NCI-H187 treated with DMSO at 0.1 percent for 48 hours (cell line): Measurements from ENCODE around the gene LOX.

ENCODE experiments used
- DNase-seq: peaks from one replicate; lab custom pipeline; 2025; lab: John Stamatoyannopoulos, UW

The LOX gene, protein sequence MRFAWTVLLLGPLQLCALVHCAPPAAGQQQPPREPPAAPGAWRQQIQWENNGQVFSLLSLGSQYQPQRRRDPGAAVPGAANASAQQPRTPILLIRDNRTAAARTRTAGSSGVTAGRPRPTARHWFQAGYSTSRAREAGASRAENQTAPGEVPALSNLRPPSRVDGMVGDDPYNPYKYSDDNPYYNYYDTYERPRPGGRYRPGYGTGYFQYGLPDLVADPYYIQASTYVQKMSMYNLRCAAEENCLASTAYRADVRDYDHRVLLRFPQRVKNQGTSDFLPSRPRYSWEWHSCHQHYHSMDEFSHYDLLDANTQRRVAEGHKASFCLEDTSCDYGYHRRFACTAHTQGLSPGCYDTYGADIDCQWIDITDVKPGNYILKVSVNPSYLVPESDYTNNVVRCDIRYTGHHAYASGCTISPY

DNA sequence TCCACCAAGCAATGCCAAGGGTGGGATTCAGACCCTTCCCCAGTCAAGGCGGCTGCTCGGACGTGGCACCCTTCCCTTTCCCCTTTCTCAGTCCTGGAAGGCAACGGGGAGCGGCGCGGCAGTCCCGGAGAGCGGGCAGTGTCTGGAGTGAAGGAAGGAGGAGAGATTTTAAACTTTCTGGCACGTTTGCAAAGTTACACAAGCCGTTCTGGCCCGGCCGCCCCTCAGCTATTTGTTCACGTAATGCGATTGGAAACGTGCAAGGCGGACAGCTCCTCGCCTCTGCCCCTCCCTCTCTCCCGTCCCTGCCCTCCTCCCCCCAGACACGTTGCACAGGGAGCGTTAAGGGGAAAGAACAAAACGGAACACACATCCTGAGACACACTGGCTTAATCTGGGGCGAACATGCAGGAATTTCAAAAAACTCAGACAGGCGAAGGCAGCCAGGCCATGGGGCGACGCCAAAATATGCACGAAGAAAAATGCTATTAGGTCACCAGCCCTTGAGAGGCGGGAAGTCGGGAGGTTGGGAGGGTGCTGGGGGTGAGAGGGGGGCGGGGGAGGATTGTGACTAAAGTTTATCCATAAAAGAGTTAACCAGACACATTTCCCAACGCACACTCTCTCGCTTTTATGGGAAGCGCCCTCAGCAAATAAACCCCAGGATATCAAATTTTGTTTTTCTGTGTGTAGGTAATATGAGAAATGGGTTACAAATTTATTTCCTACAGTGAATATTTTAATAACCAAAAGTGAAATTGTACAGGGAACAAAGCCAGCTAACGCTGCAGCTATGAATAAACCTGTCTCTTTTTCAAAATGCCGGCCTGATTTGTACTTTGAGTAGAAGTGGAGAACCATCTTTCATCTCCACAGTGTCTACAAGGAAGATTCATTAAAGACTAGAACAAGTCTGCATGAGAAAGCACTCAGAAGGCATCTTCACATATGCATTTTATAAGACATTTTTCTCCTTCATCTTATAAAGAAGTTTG lies at the start of gene LOX:
LOX (minus strand) TSS at position 144 of the 995 bp plus-strand sequence. CDS start 274 bp downstream, outside the sequence.
- no peak for DNase-seq

DNA sequence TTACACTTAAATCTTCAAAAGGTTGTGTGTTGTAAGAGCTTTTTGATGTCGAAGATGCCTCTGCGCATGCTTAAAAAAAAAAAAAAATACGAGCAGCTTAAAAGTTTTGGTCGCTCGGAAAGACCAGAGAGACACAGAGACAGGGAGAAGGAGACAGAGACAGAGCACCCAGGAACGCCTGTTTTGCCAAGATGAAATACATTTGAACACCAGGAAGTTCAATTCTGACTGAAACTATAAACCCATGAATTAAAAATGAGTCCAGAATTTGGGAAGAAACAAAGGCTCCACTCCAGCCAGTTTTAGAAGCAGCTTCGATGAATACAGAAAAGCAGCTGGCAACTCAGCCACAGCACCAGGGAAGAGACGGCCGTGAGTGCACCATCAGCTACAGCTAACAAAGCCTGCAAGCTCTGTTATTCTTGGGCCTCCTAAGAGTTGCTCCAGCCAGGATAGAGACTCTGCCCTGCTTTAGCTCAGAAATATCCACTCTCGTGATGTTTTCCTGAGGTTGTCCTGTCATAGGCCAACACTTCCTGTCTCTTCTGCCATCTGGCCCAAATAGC lies 48.8 kb upstream of the LOX start:
- DNase-seq, result no peak

DNA sequence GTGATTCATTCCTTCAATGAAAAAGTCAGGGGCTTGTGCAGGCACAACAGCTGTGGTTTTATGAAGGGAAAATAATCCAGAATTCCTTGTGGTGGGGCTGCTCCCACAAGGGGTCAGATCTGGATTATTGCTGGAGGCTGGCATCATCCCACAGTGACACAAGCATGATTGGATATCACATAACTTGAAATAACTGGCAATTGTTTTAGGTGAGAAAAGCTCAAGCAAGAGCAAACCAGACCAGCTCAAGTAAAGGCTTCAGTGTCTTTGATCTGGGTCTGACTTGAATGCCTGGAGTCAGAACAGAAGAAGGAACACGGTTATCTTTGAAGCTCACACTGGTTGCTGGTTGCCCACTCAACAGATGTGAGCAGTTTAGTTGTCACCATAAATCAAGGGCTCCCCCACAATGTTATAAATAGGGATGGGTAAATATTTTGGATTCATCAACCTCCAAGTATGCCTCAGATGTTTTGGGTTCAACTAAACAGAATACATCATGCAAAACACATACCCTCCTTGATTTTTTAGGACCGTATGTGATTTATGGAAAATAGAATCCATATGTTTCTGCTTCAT lies 48.2 kb upstream of the LOX start:
- DNase-seq, result no peak

DNA sequence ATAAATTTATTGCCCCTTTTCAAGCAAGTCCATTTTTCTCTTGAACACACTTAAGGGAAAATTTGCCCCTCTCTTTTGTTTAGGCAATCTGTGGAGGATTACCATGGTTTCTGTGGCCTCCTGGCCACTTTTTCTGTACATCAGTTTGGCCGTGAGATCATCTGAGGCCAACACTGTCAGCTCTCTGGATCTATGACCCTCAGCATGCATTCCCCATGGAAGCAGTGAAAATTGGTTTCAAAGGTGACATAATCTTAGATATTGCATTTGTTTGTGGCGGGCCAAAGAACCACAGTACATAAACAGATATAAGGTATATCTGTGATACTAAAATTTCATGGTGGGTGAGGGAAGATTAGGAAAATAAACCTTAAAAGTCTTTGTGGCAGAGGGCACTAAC lies 46.7 kb upstream of the LOX start:
- no peak for DNase-seq

DNA sequence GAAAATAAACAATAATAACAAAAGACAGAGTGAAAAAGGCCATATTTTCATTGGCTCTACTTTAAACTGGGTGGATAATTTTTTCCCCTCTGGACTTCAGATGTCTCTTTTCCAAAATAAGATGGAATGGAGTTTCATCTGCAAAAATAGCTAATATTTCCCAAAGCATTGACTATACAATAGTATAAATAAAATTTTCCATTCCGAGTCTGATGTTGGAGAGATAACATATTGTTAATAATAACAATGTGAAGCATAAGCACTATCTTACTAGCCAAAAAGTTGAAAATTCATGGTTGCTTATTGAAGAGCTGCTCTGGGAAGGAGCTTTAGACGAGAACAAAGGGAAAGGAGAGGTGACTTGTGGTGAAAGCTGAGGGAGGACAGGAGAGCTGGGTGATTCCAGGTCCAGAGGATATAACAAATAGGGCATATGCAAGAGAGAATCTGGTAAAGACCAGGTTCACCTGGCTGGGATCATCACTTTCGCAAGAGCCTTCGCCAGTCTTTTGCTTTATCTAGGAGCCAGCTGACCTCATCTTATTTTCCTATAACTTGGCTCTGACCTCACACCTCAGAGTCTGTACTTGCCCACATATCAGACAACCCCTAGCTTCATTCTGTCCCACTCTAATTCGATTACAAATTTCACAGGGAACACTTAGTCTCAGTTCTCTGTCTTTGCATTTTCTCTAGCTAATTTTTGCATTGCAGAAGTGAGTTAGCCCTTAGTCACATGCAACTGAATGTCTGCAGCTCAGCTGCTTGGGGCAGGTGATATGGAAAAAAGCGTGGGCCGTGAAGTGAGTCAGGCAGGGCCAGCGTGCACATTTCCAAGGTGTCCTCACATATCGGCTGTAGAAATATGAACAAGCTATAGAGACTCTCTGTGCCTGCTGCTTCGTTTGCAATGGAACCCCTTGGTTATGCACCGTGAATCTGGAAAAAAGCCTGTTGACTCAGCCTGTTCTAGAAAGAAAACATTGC lies 43.7 kb upstream of the LOX start:
- no peak for DNase-seq

DNA sequence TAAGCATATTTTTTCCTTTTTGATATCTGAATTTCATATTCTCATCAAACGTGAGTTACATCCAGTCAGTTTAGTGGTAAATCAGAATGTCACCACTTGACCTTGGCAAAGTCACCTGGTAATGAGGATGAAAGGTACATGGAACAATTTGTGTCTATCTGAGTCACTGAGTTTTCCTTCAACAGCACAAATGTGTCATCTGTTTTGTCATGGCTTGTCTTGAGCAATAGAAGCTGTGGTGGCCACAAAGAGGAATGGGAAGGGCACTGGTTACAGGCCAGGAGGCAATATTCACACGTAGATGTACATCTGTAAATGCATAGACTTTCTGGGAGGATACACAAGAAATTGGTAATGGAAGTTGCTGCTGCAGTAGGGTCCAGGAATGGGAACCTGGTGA lies 42.9 kb upstream of the LOX start:
- DNase-seq, result no peak

DNA sequence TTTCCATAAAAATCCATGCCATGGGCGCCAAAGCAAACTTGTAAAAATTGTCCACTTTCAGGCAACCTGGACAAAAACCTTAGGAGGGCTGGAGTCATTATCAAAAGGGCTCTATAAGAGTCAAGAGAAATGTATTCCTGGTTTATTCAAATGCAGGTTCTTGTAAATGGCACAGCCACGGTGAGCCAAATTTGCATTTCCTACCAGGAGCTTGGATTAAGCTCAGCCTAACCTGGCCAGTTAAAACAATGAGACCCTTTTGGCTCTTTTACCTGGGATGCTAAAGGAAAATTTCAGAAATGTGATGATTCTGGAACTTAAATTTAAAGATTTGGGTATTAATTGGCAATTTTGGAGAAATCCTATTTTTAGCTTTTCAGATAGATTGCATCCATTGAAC lies 42.4 kb upstream of the LOX start:
- no peak for DNase-seq

DNA sequence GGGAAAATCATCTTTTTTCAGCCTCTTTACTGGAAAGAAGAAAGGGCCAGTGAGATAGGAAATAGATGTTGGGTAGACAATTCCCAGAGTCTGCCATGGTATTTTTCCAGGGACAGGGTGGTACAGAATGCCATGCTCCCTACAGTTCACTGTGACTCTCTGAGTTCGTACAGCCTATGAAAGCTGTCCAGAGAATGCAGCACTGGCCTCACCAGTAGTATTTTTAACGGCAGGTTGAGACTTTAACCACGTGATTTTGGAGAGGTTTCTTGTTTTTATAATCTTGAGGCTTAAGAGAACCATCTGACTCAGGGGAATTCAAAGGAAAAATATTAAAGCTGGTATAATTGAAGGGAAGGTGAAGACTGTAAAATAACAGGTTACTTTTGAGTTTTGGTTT lies 41.1 kb upstream of the LOX start:
- no peak for DNase-seq

DNA sequence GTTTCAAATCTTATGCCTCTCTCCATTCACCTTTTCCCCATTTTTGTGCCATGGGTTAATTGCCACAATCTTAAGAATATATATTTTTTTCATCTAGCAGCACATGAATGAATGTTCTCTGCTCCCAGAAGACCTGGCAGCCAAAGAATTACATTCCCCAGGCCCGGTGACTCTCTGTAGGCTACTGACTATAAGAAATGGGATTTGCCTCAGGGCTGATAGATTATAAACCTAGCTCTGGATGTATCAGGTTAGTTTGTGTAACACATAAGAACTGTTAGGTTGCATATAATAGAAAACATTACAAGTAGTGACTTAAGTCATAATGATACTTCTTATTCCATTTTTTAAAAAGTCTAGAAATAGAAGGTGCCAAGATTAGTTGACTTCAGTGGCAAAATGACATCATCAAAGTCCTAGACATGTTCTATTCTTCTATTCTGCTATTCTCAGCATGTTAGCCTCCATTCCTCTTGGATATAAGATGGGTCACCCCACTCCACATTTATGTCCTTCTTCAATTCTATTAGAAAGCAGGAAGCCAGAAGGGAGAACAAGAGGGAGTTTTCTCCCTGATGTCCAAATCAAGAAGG lies 40.4 kb upstream of the LOX start:
- DNase-seq, result no peak

DNA sequence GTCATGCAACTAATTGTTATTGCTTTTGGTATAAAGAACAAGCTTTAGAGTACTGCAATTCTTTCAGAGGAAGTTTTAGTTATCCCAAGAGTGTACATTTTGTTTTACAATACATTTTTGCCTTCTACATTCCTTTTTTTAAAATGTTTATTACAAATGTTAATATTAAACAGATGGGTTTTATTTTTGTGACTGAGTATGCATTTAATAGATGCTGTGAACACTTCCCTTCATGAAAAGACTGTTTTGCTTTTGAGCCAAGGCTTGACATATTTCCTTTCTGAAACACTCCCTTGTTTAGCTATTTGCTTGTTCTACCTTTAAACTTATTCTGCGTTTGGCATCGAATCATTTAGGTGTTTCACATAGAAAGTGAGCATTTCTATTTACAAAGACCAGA lies 36.4 kb upstream of the LOX start:
- DNase-seq, result no peak

DNA sequence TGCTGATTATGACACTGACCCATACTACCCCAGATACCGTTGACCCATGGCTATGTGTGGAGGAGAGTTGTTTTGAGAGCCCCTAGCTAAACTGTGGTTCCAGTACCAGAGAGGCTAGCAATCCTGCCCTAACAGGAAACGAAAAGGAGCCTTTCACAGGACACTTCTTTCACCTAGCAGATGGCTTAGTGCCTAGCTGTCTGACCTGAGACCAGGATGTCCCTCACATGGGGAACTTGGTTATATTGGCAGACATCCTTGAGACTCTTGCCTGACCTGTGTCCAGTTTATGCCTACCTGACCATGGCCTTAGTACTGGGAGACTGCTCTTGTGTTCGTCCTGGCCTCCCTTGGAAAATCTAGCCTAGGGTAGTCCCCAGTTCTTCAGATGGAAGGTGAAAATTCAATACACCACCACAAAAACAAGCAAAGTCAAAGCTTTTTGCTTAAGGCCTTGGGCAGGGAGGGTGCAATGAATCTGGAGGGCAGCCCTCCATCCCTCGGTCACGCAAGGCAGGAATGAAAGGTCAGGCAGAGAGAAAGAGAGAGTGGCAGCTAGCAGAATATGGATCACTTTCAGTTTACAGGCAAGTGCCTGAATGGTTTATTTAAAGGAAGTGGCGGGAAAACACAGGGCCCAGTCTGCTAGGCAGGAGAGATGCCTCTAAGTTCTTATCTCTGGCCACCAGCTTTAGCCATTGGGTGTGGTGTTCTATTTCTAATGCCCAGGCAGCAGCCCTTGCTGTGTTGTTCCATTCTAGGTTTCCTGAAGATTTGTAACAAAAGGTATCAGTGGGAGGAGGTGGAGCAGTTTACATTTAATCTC lies 34.9 kb upstream of the LOX start:
- DNase-seq, result no peak

DNA sequence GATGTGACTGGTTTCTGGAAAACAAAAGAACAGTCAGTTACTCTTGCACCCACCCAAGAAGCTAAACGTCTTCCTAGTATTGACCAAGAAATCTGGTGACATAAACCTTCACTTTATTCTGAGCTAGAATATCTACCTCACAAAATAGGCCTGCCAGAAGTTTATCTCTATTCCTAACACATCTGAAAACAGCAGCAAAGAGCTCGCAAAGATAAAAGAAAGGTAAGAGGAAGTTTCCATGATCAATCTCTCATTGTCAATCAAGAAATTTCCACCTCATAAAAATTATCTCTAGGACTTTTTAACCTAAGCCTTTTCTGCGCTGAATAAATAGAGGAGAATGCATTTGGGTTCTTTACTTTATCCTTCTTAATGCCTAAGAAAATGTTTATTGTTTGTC lies 34.0 kb upstream of the LOX start:
- no peak for DNase-seq

DNA sequence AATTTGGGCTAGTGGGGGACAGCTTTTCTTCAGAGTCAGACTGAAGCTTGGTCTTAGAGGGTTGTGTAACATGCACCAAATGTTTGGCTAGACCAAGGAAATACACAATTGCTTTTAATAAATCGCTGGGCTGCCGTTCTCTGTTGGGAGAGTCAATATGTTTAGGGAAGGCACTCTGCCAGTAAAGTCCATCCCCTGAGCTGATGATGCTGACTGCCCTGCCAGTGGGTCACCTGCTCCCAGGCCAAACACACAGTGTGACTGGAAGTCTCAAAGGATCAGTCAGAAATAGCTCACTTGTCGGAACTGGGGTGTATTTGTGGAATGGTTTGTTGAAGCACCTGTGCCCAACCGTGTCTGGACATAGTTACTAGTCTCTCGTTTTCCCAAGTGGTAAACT lies 33.4 kb upstream of the LOX start:
- DNase-seq, result no peak

DNA sequence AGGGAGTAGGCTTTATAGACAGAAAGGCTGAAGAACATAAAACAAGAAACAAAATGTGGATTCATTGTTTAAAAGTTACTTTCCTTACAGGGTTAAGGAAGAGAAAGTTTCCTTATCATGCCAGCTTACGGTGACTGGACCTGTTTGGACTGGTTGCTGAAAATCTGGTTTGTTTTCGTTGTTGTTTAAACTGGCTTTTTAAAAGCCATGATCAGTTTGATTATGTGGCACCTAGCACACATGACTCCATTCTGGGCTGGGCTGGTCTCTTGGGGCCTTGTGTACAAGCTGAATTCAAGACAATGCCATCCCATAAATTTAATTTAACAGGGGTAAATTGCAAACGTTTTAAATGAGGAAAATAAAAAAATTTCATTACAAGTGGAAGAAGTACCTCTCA lies 32.9 kb upstream of the LOX start:
- no peak for DNase-seq

DNA sequence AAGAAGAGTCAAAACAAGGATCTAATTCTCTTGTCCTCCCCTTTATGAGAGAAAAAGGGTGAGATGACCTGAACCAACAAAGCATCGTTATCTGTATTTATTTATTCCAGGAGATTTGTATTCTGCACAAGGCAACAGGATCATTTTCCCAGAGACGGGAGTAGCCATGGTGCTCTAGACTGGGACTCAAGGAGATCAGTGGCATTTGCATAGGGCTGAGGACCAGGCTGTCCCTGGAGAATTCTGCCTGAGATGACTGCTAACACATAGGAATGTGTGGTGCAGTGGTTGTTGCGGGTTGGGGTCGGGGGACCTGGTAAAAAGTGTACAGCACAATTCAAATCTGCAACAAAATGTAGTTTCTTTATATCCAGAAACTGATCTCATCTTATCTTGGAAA lies 29.0 kb upstream of the LOX start:
- no peak for DNase-seq

DNA sequence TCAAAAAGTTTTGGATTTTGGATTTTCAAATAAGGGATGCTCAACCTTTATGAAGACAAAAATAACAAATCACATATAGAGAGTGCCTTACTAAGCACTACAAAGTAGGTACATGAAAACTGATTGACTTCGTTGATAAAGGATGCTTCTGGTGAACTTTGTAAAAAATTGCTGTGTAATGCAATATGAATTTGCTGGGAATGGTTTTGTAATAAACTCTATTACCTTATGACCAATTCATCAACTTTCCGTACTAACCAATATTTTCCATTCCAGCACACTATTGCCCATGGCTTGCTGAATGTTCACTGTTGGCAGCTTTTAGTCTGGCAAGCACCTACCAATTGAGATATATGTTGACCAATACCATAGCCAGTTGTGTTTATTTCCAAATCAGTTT lies 27.9 kb upstream of the LOX start:
- DNase-seq, result no peak

DNA sequence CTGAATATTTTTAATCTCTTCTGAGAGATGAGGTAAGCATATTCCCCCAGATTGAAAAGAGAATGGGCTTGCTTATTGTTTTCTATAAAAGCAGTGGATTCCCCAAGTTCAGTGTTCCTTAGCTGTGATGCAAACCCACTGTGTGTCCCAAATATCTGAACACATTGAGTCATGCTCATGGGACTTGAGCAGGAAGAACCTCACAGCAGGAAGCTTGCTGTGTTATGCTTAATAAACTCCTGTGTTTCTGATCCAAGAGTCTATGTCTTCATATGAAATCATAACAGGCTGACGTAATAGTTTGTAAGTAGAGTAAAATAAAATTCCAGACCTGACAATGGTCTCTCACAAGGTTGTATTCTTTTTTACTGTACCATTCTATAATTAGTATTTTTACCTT lies 24.8 kb upstream of the LOX start:
- no peak for DNase-seq

DNA sequence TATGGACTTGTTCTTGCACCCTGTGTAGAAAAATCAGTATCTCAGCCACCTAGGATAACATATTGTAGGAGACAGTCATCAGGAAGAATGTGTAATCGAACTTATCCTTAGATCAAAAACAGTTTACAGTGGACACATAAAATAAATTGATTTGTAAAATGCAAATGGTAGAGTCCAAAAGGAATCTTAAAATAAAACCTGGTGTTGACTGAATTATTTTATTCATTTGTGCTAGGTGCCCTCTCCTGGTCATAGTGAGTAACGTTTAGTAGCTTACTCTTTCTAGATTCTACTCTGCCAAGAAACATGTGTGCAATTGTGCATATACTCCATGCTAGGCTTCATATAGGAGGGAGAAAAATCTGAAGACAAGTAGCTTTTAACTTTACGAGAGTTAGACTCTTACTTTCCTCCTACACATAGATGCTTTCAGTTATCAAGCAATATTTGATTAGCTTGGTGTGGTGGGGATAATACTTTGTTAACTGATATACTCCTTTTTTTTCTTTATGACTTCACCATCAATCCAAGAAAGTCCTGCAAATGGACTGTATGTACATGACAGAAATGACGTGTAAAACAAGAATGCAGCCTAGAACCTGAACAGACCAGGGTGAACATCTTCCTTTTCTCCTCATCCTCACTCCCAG lies 23.7 kb upstream of the LOX start:
- no peak for DNase-seq

DNA sequence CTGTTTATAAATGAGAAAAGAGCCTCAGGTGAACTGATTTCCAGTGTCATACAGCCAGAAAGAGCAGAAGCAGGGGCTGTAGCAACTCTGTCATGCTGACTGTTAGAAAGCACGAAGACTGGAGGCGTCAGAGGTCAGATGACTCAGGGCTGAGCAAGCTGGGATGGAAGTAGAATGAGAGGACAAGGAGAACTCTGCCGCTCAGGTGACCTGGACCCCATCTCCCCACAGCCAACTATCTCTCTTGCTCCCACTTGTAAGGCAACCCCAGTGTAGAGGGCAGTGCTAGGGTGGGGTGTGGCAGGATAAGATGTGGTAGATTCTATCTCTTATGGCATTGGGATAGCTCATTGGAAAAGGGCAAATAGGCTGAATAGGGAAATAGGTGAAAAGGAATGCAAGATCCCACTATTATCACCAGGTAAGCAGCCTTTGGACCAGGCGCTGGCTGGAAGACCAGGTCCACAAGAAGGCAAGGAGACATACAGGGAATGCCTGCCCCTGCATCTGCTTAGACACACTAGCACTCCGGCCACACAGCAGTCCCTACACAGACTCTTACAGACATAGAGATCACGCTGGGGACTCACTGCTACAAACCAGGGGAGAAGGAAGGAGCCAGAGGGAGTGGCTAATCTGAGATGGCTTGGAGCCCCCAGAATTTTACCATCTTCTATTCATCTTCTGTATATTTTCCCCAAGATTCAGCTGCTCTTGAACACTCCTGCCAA lies 21.2 kb upstream of the LOX start:
- DNase-seq, result no peak
